ENCODE measurements around the gene SLC36A4.

DNA sequence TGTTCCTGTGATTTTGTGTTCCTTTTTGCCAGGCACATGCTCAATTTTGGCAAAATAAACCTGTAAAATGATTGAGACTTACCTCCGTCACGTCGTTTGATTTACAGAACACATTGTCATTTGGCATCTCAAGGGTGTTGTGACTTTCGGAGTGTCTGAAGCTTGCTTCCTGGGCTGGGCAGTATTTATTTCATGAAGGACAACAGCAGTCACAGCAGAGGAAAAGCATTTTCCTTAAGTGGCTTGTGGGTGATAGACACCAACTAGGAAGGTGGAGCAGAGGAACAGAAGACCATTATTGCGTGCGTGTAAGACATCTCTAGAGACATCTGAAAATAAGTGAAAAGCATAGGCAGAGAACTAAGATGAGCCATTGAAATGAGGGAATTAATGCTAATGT, 80.2 kb downstream of the SLC36A4 start:
- TF ChIP-seq, protein P1, sequence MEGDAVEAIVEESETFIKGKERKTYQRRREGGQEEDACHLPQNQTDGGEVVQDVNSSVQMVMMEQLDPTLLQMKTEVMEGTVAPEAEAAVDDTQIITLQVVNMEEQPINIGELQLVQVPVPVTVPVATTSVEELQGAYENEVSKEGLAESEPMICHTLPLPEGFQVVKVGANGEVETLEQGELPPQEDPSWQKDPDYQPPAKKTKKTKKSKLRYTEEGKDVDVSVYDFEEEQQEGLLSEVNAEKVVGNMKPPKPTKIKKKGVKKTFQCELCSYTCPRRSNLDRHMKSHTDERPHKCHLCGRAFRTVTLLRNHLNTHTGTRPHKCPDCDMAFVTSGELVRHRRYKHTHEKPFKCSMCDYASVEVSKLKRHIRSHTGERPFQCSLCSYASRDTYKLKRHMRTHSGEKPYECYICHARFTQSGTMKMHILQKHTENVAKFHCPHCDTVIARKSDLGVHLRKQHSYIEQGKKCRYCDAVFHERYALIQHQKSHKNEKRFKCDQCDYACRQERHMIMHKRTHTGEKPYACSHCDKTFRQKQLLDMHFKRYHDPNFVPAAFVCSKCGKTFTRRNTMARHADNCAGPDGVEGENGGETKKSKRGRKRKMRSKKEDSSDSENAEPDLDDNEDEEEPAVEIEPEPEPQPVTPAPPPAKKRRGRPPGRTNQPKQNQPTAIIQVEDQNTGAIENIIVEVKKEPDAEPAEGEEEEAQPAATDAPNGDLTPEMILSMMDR (IDR thresholded peaks at IDR 0.05), result no peak
- TF ChIP-seq POLR2A (IDR thresholded peaks at IDR 0.05), result no peak

Data from heart left ventricle (tissue), 13 donors.